ENCODE measurements around the gene INPP4B.

- TF ChIP-seq CTCF (IDR thresholded peaks at IDR 0.05) (no peak), POLR2AphosphoS5 (IDR thresholded peaks at IDR 0.05) (no peak), POLR2A (IDR thresholded peaks at IDR 0.05) (no peak)
These were observed 12.3 kb upstream of the INPP4B start for GRCh38 chr4:142858446-142858845.

Data from breast epithelium (tissue), 3 donors.